SK-N-SH (cell line): ENCODE results near the gene COL21A1. TPM values are rescaled to one million over a fixed set of nuclear protein-coding genes. Genes with fewer than 3 reads are reported as not detected.

Experiments
- CTCF ChIA-PET: fragments of 300-600, 350-600 bp; formaldehyde crosslinking; extraction: SDS; loops from one replicate; lab custom pipeline; 2021; lab: Yijun Ruan, JAX
- POLR2A ChIA-PET: fragments of 350-600 bp; sonication (Branson Sonifier 250); formaldehyde crosslinking; extraction: SDS; loops from one replicate; lab custom pipeline; 2020; ENCODE audit warnings: antibody characterized with exemption, inconsistent platforms; lab: Yijun Ruan, JAX
- DNase-seq: peaks from one replicate; pipeline ENCODE4 v3.0.0; 2012
- H2AFZ ChIP-seq: fragments of 200-600 bp; sonication (generic); 2 replicates; pipeline ENCODE4 v1.8.1; 2016; ENCODE audit warnings: antibody characterized with exemption, mild to moderate bottlenecking, low read depth
- H3F3A ChIP-seq: fragments of 200-600 bp; sonication (generic); replicated peaks from 2 replicates; pipeline ENCODE3; 2016; ENCODE audit warnings: antibody characterized with exemption, mild to moderate bottlenecking; ENCODE audit not compliant: insufficient read depth
- H3K27ac ChIP-seq, 2 experiments: fragments of 200-500 bp in 1 of 2; fragments of 200-600 bp in 1 of 2; sonication (Bioruptor generic) in 1 of 2; sonication (generic), shearing (Covaris generic) in 1 of 2; 2 replicates each; pipeline versions ENCODE4 v1.5.1 to v1.6.1; 2014 to 2016; ENCODE audit warnings: low read depth in 2 of 2, inconsistent platforms in 1 of 2, low read length in 1 of 2, mild to moderate bottlenecking in 1 of 2, mixed read lengths in 1 of 2
- H3K27me3 ChIP-seq: fragments of 200-600 bp; sonication (generic), shearing (Covaris generic); 2 replicates; pipeline ENCODE4 v1.6.1; 2016; ENCODE audit warnings: mixed run types; ENCODE audit not compliant: insufficient read depth
- H3K36me3 ChIP-seq, 2 experiments: fragments of 200-500 bp in 1 of 2; fragments of 200-600 bp in 1 of 2; sonication (Bioruptor generic) in 1 of 2; sonication (generic) in 1 of 2; replicated peaks in 1 of 2; 2 replicates each; pipeline versions ENCODE3 to v1.5.1; 2014 to 2016; ENCODE audit warnings: low read length in 1 of 2, mild to moderate bottlenecking in 1 of 2; ENCODE audit not compliant: insufficient read depth in 2 of 2, control insufficient read depth in 1 of 2
- H3K4me1 ChIP-seq, 2 experiments: fragments of 200-500 bp in 1 of 2; fragments of 200-600 bp in 1 of 2; sonication (Bioruptor generic) in 1 of 2; sonication (generic), shearing (Covaris generic) in 1 of 2; 2 replicates each; pipeline versions ENCODE4 v1.5.1 to v1.6.1; 2014 to 2016; ENCODE audit warnings: low read depth in 1 of 2, low read length in 1 of 2, mixed run types in 1 of 2; ENCODE audit not compliant: insufficient read depth in 2 of 2, control insufficient read depth in 1 of 2
- H3K4me2 ChIP-seq: fragments of 200-600 bp; sonication (generic), shearing (Covaris generic); 2 replicates; pipeline ENCODE4 v1.6.1; 2017; ENCODE audit warnings: mixed run types
- H3K4me3 ChIP-seq, 2 experiments: fragments of 200-500 bp in 1 of 2; fragments of 200-600 bp in 1 of 2; sonication (Bioruptor generic) in 1 of 2; sonication (generic), shearing (Covaris generic) in 1 of 2; 2 replicates each; pipeline versions ENCODE4 v1.5.1 to v1.8.1; 2014 to 2016; ENCODE audit warnings: low read depth in 2 of 2, inconsistent platforms in 1 of 2, low read length in 1 of 2, mild to moderate bottlenecking in 1 of 2, mixed read lengths in 1 of 2, moderate library complexity in 1 of 2
- H3K79me2 ChIP-seq: fragments of 200-600 bp; sonication (generic); 2 replicates; pipeline ENCODE4 v1.8.1; 2017; ENCODE audit warnings: mild to moderate bottlenecking; ENCODE audit not compliant: insufficient read depth
- H3K9ac ChIP-seq: fragments of 200-600 bp; sonication (generic); 2 replicates; pipeline ENCODE4 v1.6.1; 2017; ENCODE audit warnings: mixed run types
- H3K9me2 ChIP-seq: fragments of 200-600 bp; sonication (generic); 2 replicates; pipeline ENCODE4 v1.6.1; 2017; ENCODE audit warnings: mixed run types
- H3K9me3 ChIP-seq: fragments of 200-600 bp; sonication (generic); 2 replicates; pipeline ENCODE4 v1.6.1; 2017; ENCODE audit warnings: mixed run types, mild to moderate bottlenecking, moderate library complexity
- H4K20me1 ChIP-seq: fragments of 200-600 bp; sonication (generic); 2 replicates; pipeline ENCODE4 v1.6.1; 2017; ENCODE audit warnings: mild to moderate bottlenecking, mixed run types; ENCODE audit not compliant: insufficient read depth
- CHD2 ChIP-seq: fragments of 150-350 bp; IDR thresholded peaks from 2 replicates; pipeline ENCODE4 v1.6.1; 2018; ENCODE audit warnings: low read length; ENCODE audit not compliant: partially characterized antibody
- CTCF ChIP-seq: fragments of 200-600 bp; sonication (generic); IDR thresholded peaks from 2 replicates; pipeline ENCODE4 v1.6.1; 2017; ENCODE audit warnings: antibody characterized with exemption, mild to moderate bottlenecking, moderate library complexity
- ELF1 ChIP-seq: IDR thresholded peaks from 2 replicates; pipeline ENCODE4 v1.4.0; 2012
- EZH2phosphoT487 ChIP-seq: fragments of 200-600 bp; sonication (generic); IDR thresholded peaks from 2 replicates; pipeline ENCODE4 v1.6.1; 2017; ENCODE audit warnings: low read depth, mixed run types, mild to moderate bottlenecking, antibody characterized with exemption, moderate library complexity, borderline replicate concordance
- FOXM1 ChIP-seq: IDR thresholded peaks from 2 replicates; pipeline ENCODE4 v1.4.0; 2012; ENCODE audit warnings: low read depth, mild to moderate bottlenecking
- GABPA ChIP-seq: IDR thresholded peaks from 2 replicates; pipeline ENCODE4 v1.4.0; 2012; ENCODE audit warnings: low read depth, mild to moderate bottlenecking
- GATA2 ChIP-seq: sonication (generic); formaldehyde crosslinking; IDR thresholded peaks from 2 replicates; pipeline ENCODE4 v1.5.0; 2020; ENCODE audit warnings: mild to moderate bottlenecking, missing genetic modification reagents
- MAX ChIP-seq: IDR thresholded peaks from 2 replicates; pipeline ENCODE4 v1.4.0; 2012; ENCODE audit warnings: low read depth
- MEF2A ChIP-seq: IDR thresholded peaks from 2 replicates; pipeline ENCODE4 v1.4.0; 2012; ENCODE audit warnings: low read depth, borderline replicate concordance
- MXI1 ChIP-seq: IDR thresholded peaks from 2 replicates; pipeline ENCODE4 v1.6.1; 2012; ENCODE audit warnings: mild to moderate bottlenecking, low read depth, low read length, improper control_type of control experiment
- PBX3 ChIP-seq: IDR thresholded peaks from 2 replicates; pipeline ENCODE4; 2012
- RAD21 ChIP-seq: IDR thresholded peaks from 2 replicates; pipeline ENCODE4 v1.6.1; 2012; ENCODE audit warnings: mild to moderate bottlenecking, low read length
- REST ChIP-seq: IDR thresholded peaks from 2 replicates; pipeline ENCODE4 v1.6.1; 2012; ENCODE audit warnings: mild to moderate bottlenecking, low read depth, low read length, moderate library complexity
- TCF12 ChIP-seq: IDR thresholded peaks from 2 replicates; pipeline ENCODE4 v1.4.0; 2012
- USF1 ChIP-seq: IDR thresholded peaks from 2 replicates; pipeline ENCODE4 v1.4.0; 2012; ENCODE audit warnings: low read depth, borderline replicate concordance
- USF2 ChIP-seq: fragments of 150-350 bp; IDR thresholded peaks from 2 replicates; pipeline ENCODE4 v1.6.1; 2017; ENCODE audit warnings: antibody characterized with exemption, low read length, low read depth, borderline replicate concordance
- ZBTB33 ChIP-seq: IDR thresholded peaks from 2 replicates; pipeline ENCODE4 v1.4.0; 2012; ENCODE audit warnings: low read depth, borderline replicate concordance
- WGBS: methylation state at CpG from one replicate; pipeline ENCODE4 v1.1.6; 2017; ENCODE audit warnings: low lambda C conversion rate; 5-methylcytosine and 5-hydroxymethylcytosine counted together
- polyA plus RNA-seq, 3 experiments: library from polyadenylated mRNA; depleted of rRNA; stranded (reverse); fragments of >200 nt; gene quantifications; 2 replicates each; pipeline ENCODE4 v1.2.3, GENCODE V29; 2012

Gene COL21A1
- polyA plus RNA-seq, 1 of the 3 experiments (the other 2 are of a cell fraction), result 0.07 TPM

- TF ChIP-seq MAX (no peak), CHD2 (no peak), USF1 (no peak), MEF2A (no peak), ELF1 (no peak), CTCF (no peak), EZH2phosphoT487 (no peak), RAD21 (no peak), TCF12 (no peak)
- TF ChIP-seq, all 33 proteins: peak for 0
Measured at GRCh38 chr6:56047931-56048540, 199.3 kb downstream of the COL21A1 start (continued).

GRCh38 chr6:56046576-56046975, 200.8 kb downstream of the COL21A1 start:
- CTCF ChIA-PET, result no interaction called here
- DNase-seq, result no peak
- Histone ChIP-seq H3K27me3 (no peaks in the 10 kb centered on the region), H3F3A (peaks cover 8% of the 10 kb centered on the region), H3K4me2 (no peak overlapping the region), H3K9me3 (no peaks in the 10 kb centered on the region), H3K36me3 (no peaks in the 10 kb centered on the region), H2AFZ (no peak overlapping the region), H3K27ac (no peak overlapping the region), H3K4me3 (no peak overlapping the region), H4K20me1 (no peaks in the 10 kb centered on the region), H3K9me2 (no peaks in the 10 kb centered on the region), H3K79me2 (no peaks in the 10 kb centered on the region), H3K4me1 (peaks cover 0 to 8% of the 10 kb centered on the region in 2 experiments; a peak in 2 of 4 replicates), H3K9ac (no peak overlapping the region)
- 37% methylated on average over 7 of the region's 7 CpGs for WGBS
- TF ChIP-seq EZH2phosphoT487 (no peak), MXI1 (no peak), RAD21 (no peak), PBX3 (no peak), ZBTB33 (no peak), USF2 (no peak), GABPA (no peak), GATA2 (CRISPR knock-in tag) (no peak), FOXM1 (no peak), MAX (no peak), REST (no peak)
- POLR2A ChIA-PET, result no interaction called here
